ENCODE measurements around the gene NUDT16L1.
"Not testable (repeated sequence)": the region's sequence is repeated elsewhere in the genome, so short reads cannot be mapped to it uniquely, and the experiment has no call there.

Gene NUDT16L1

DNA sequence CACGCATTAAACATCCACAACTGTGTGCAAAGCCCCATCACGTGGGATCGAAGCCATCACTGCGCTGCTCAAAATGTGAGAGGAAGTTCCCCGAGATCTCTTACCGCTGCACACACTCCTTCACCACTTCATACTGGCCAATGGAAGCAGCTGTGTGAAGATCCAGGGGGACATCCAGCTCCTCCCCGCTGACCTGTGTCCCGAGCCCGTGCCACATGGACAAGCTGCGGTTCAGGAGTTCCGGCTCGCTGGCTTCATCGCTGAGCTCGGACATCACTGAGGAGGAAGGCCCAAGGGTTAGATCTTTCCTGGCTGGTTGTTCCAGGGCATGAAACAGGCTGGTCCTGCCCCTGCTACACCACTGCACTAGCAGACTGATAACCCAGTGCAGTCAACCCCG lies 36.5 kb downstream of the NUDT16L1 start:
- TF ChIP-seq CTCF (IDR thresholded peaks at IDR 0.05; ENCODE audit: extremely low read depth, missing control alignments), result no peak
- no peak for DNase-seq (ENCODE audit: low spot score)

DNA sequence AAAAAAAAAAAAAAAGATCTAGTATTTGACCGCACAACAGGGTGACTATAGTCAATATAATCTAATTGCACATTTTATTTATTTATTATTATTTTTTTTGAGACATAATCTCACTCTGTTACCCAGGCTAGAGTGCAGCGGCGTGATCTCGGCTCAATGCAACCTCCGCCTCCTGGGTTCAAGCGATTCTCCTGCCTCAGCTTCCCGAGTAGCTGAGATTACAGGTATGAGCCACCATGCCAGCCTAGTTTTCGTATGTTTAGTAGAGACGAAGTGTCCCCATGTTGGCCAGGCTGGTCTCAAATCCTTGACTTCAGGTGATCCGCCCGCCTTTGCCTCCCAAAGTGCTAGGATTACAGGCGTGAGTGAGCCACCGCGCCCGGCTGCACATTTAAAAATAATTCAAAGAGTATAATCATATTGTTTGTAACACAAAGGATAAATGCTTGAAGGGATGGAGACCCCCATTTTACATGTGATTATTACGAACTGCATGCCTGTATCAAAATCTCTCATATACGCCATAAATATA lies 39.9 kb downstream of the NUDT16L1 start:
- no peak for TF ChIP-seq CTCF (IDR thresholded peaks at IDR 0.05; ENCODE audit: extremely low read depth, missing control alignments)
- no peak for DNase-seq (ENCODE audit: low spot score)

- no peak for DNase-seq (ENCODE audit: low spot score)
- no peak for TF ChIP-seq CTCF (IDR thresholded peaks at IDR 0.05; ENCODE audit: extremely low read depth, missing control alignments)
These were observed 40.3 kb downstream of the NUDT16L1 start for GRCh38 chr16:4733747-4734062.

DNA sequence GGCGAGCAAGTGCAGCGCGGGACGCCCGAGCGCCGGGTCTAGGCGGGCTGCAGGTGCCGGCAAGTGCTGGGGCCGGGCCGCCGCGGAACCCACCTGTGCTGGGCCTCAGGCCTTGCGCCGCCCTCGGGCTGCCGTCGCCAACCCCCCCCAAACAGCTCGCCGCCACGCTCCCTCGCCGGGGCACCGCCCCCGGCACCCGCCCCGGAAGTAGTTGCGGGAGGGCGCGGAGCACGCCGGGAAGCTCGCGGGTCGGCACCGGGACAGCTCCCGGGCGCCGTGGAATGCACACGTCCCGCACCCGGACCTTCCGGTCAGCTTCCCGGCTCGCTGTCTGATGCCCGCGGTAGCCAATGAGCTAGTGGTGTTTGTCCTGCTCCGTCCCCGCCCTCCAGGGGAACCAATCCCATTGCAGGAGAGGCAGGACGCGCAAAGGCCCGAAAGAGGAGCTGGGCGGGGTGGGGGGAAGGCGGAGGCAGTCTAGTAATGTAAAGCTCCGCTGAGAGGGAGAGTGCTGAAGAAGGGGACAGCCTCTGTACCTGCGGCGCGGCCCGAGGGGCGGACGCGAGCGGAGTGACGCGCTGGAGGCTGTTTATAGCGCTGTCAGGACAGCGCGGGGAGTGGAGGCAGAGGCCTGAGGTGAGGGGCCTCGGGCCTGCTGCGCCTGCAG lies 40.8 kb downstream of the NUDT16L1 start, which contains the start of the genes ANKS3 and DNAAF8:
Gene ANKS3, minus strand, starts transcription at position 209 of the 667 bp plus-strand sequence. CDS start 4,122 bp downstream, outside the sequence.
Gene DNAAF8, plus strand, starts transcription at position 475 of the 667 bp plus-strand sequence. CDS start 1,978 bp downstream, outside the sequence.
- peak; percentile 93 for DNase-seq (ENCODE audit: low spot score)
- TF ChIP-seq CTCF (IDR thresholded peaks at IDR 0.05; ENCODE audit: extremely low read depth, missing control alignments), result no peak

DNA sequence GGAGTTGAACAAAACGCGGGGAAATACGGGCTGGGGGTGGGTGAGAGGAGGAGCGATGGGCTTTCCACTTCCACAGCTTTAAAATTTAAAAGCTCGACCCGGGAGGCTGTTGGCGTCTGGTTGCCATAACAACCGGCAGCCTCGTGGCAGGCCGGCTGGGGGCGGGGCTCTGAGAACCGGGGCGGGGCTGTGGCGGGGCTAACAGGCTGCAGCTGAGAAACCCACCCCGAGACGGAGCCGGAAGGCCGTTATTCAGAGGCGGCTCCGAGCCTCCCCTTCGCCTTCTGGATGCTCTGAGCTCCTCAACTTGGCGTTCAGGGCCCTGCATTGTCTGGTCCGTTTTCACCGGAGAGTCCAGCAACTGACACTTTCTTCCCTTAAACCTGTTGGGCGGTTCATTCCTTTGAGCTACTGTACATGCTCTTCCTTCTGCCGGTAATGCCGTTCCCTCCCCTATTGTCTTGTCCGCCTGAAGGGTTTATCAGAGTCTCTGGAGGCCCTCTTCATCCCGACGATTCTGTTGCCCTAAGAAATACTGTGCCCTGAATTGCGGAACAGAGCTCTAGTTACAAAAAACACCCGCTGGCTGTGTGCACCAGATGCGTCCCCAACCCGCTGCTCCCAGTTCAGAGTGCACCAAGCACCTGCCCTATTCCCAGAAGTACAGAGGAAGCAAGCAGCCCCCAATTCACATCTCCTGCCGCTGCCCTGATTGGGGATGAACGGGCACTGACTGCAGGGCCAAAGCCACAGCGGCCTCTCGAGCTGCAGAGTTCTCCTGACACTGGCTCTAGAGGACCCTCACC lies 41.6 kb downstream of the NUDT16L1 start:
- TF ChIP-seq CTCF (IDR thresholded peaks at IDR 0.05; ENCODE audit: extremely low read depth, missing control alignments), result no peak
- DNase-seq (ENCODE audit: low spot score), result peak; percentile 96

DNA sequence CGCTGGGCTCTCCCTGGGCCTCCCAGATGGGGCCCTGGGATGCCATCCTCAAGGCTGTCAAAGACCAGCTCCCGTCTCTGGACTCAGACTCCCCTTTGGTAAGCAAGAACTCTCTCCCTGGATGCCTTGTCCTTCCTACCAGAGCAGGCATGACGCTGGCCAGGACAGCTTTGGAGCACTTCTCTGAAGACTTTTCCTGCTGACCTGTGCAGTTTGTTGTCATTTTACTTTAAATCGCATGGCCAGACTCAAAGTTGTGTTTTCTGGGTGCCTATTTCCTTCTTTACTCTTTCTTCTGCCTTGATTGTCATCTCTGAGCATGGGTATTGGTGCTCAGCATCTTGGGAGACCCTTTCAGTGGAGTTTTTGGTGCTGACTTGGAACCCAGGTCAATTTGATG lies 43.2 kb downstream of the NUDT16L1 start:
- no peak for TF ChIP-seq CTCF (IDR thresholded peaks at IDR 0.05; ENCODE audit: extremely low read depth, missing control alignments)
- DNase-seq (ENCODE audit: low spot score), result no peak

DNA sequence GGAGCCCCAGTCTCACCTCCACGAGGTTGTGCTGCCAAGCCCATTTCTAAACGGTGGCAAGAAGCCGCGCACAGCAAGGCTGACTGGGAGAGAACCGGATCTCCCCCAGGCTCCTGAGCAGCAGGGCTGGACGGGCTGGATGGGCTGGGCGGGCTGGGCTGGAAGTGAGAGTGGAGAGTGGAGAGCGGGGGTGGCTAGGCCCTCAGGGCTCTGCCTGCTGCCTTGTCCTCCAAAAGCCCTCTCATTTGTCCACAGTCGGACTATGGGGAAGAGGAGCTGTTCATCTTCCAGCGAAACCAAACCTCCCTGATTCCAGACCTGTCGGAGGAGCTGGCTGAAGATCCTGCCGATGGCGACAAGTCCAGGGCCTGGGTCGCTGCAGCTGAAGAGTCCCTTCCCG lies 44.2 kb downstream of the NUDT16L1 start:
- no peak for TF ChIP-seq CTCF (IDR thresholded peaks at IDR 0.05; ENCODE audit: extremely low read depth, missing control alignments)
- no peak for DNase-seq (ENCODE audit: low spot score)

DNA sequence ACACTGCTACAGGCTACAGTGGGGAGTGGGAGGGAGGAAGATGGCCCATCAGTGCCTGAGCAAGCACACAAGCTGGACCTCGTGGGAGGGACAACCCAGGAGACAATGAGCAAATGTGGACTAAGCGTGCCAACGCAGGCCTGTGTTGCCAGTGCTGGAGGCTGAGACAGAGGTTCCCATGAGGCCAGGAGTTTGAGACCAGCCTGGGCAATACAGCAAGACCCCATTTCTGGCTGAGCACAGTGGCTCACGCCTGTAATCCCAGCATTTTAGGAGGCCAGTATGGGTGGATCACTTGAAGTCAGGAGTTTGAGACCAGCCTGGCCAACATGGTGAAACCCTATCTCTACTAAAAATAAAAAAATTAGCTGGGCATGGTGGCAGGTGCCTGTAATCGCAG lies 45.0 kb downstream of the NUDT16L1 start:
- not testable (repeated sequence) for DNase-seq (ENCODE audit: low spot score)

Measured in GM20000 (cell line).